Measurements from ENCODE around the gene PRR18. TPM values are rescaled to one million over a fixed set of nuclear protein-coding genes. Genes with fewer than 3 reads are reported as not detected.

PRR18 gene
- total and polyA plus RNA-seq, 9 of the 15 experiments (the other 6 are each of a cell fraction or from before 2014, with no cell fraction given), result not detected

DNA sequence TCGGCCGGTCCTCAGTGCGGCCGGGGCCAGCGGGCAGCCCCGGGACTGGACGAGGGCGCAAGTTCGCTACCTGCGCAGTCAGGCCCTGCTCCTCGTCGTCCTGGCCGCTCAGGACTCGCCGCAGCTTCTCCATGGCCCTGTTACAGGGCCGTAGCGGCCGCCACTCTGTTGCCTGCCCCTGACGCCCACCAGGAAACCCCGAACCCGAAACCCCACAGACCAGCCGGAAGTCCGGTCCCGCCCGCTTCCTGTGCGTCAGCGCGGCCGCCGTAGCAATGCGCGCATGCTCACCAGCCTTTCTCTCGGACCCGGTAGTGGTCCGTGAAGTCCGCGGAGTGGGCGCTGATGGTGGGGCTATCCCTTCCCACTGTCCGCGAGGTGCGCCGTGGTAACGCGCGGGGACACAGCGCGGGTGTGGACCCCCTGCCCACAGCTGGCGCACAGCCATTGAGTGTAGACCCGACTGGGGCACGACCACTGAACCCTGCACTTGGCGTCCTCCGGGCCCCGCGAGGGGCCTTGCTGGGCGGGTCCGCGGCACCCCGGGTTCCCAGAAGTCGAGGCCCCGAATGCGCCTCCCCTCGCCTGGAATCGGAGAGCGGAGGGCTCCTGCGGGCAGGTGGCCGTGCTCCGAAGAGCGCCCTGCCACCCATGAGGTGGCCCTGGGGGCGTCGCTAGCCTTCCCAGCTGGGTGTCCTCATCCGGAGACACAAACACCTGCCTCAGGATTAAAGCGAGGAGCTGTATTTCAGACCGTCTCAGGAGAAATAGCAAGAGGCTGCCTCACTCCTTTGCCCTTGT is 34.4 kb upstream of the PRR18 start, which contains the start of gene SFT2D1 (continued):
- TF ChIP-seq ZNF165 (CRISPR knock-in tag; IDR thresholded peaks at IDR 0.05; ENCODE audit: borderline replicate concordance) (no peak), PHTF2 (CRISPR knock-in tag; IDR thresholded peaks at IDR 0.05) (no peak), MCM5 (IDR thresholded peaks at IDR 0.05; ENCODE audit: low read depth) (no peak), STAT5A (IDR thresholded peaks at IDR 0.05; ENCODE audit: borderline replicate concordance, low read length) (no peak; the same call in 1 of the 2 replicates), KAT2B (IDR thresholded peaks at IDR 0.05; ENCODE audit: low read depth, low read length) (no peak), NEUROD1 (IDR thresholded peaks at IDR 0.05; ENCODE audit: borderline replicate concordance, low read depth, low read length, partially characterized antibody) (no peak), NFE2 (IDR thresholded peaks at IDR 0.05; ENCODE audit: low read depth) (no peak), KDM4B (IDR thresholded peaks at IDR 0.05; ENCODE audit: borderline replicate concordance in 2 of 2, low read depth in 1 of 2) (0 out of 4 replicates have a peak, but pooled peaks of 1 of the 2 experiments have one; percentile 28), CEBPB (tag; IDR thresholded peaks at IDR 0.05) (no peak), POLR2AphosphoS5 (IDR thresholded peaks at IDR 0.05; ENCODE audit: control insufficient read depth, insufficient read depth, low read depth, low read length) (peak; percentile 91), NCOA4 (IDR thresholded peaks at IDR 0.05; ENCODE audit: partially characterized antibody) (no peak), ZNF253 (CRISPR knock-in tag; conservative IDR thresholded peaks at IDR 0.05) (no peak), PPARD (CRISPR knock-in tag; IDR thresholded peaks at IDR 0.05) (no peak), MIER1 (IDR thresholded peaks at IDR 0.05; ENCODE audit: low read depth) (no peak)
- TF ChIP-seq, protein P1, sequence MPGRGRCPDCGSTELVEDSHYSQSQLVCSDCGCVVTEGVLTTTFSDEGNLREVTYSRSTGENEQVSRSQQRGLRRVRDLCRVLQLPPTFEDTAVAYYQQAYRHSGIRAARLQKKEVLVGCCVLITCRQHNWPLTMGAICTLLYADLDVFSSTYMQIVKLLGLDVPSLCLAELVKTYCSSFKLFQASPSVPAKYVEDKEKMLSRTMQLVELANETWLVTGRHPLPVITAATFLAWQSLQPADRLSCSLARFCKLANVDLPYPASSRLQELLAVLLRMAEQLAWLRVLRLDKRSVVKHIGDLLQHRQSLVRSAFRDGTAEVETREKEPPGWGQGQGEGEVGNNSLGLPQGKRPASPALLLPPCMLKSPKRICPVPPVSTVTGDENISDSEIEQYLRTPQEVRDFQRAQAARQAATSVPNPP (IDR thresholded peaks at IDR 0.05; ENCODE audit: borderline replicate concordance, insufficient read depth, insufficient read length), result no peak
- TF ChIP-seq, protein P2, sequence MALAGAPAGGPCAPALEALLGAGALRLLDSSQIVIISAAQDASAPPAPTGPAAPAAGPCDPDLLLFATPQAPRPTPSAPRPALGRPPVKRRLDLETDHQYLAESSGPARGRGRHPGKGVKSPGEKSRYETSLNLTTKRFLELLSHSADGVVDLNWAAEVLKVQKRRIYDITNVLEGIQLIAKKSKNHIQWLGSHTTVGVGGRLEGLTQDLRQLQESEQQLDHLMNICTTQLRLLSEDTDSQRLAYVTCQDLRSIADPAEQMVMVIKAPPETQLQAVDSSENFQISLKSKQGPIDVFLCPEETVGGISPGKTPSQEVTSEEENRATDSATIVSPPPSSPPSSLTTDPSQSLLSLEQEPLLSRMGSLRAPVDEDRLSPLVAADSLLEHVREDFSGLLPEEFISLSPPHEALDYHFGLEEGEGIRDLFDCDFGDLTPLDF (CRISPR knock-in tag; IDR thresholded peaks at IDR 0.05), result peak; percentile 17; the same call in 1 of the 2 replicates
- TF ChIP-seq, protein P3, sequence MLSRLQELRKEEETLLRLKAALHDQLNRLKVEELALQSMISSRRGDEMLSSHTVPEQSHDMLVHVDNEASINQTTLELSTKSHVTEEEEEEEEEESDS (CRISPR knock-in tag; IDR thresholded peaks at IDR 0.05), result no peak
- TF ChIP-seq, protein P4, sequence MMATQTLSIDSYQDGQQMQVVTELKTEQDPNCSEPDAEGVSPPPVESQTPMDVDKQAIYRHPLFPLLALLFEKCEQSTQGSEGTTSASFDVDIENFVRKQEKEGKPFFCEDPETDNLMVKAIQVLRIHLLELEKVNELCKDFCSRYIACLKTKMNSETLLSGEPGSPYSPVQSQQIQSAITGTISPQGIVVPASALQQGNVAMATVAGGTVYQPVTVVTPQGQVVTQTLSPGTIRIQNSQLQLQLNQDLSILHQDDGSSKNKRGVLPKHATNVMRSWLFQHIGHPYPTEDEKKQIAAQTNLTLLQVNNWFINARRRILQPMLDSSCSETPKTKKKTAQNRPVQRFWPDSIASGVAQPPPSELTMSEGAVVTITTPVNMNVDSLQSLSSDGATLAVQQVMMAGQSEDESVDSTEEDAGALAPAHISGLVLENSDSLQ (IDR thresholded peaks at IDR 0.05), result 0 out of 2 replicates have a peak, but pooled peaks have one; percentile 15
- TF ChIP-seq, protein P5, sequence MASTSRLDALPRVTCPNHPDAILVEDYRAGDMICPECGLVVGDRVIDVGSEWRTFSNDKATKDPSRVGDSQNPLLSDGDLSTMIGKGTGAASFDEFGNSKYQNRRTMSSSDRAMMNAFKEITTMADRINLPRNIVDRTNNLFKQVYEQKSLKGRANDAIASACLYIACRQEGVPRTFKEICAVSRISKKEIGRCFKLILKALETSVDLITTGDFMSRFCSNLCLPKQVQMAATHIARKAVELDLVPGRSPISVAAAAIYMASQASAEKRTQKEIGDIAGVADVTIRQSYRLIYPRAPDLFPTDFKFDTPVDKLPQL (IDR thresholded peaks at IDR 0.05; ENCODE audit: extremely low read depth, insufficient read length), result no peak
- TF ChIP-seq, protein P6, sequence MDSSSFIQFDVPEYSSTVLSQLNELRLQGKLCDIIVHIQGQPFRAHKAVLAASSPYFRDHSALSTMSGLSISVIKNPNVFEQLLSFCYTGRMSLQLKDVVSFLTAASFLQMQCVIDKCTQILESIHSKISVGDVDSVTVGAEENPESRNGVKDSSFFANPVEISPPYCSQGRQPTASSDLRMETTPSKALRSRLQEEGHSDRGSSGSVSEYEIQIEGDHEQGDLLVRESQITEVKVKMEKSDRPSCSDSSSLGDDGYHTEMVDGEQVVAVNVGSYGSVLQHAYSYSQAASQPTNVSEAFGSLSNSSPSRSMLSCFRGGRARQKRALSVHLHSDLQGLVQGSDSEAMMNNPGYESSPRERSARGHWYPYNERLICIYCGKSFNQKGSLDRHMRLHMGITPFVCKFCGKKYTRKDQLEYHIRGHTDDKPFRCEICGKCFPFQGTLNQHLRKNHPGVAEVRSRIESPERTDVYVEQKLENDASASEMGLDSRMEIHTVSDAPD (CRISPR knock-in tag; IDR thresholded peaks at IDR 0.05), result no peak

All from K562 (cell line).